Progenitor cell of endocrine pancreas (in vitro differentiated cells): ENCODE data around the gene ELAVL4. TPM values are rescaled to one million over a fixed set of nuclear protein-coding genes. Genes with fewer than 3 reads are reported as not detected.
"Not testable (repeated sequence)": the region's sequence is repeated elsewhere in the genome, so short reads cannot be mapped to it uniquely, and the experiment has no call there.

Source experiments
- DNase-seq: peaks from one replicate; pipeline ENCODE4 v3.0.0; 2021; ENCODE audit warnings: low spot score; ENCODE audit not compliant: unreplicated experiment
- H3K27ac Mint-ChIP-seq: 2 replicates; pipeline ENCODE4 v1.8.0; 2021; ENCODE audit warnings: mild to moderate bottlenecking, moderate library complexity, mixed read lengths
- H3K27me3 Mint-ChIP-seq: 2 replicates; pipeline ENCODE4 v1.8.0; 2021; ENCODE audit warnings: mixed read lengths
- H3K36me3 Mint-ChIP-seq: 2 replicates; pipeline ENCODE4 v1.8.0; 2022; ENCODE audit warnings: mixed read lengths; ENCODE audit not compliant: insufficient read depth
- H3K4me1 Mint-ChIP-seq: 2 replicates; pipeline ENCODE4 v1.8.0; 2021; ENCODE audit warnings: low read depth, mixed read lengths
- H3K4me3 Mint-ChIP-seq: 2 replicates; pipeline ENCODE4 v1.8.0; 2021; ENCODE audit warnings: low read depth, mild to moderate bottlenecking, moderate library complexity, mixed read lengths
- H3K9me3 Mint-ChIP-seq: 2 replicates; pipeline ENCODE4 v1.8.0; 2021; ENCODE audit warnings: low read depth, mixed read lengths
- total RNA-seq: library from RNA; stranded (reverse); gene quantifications from 2 replicates; pipeline ENCODE4 v1.2.1, GENCODE V29; 2021
- TF ChIP-seq, protein P1 (sequence below): fragments of 200-600 bp; sonication (generic); IDR thresholded peaks from one replicate; pipeline ENCODE4 v1.5.0; 2021; ENCODE audit warnings: antibody characterized with exemption, mild to moderate bottlenecking; ENCODE audit not compliant: unreplicated experiment

Gene ELAVL4
- total RNA-seq, 1 donor from 2014 or later = 3.6 TPM

DNA sequence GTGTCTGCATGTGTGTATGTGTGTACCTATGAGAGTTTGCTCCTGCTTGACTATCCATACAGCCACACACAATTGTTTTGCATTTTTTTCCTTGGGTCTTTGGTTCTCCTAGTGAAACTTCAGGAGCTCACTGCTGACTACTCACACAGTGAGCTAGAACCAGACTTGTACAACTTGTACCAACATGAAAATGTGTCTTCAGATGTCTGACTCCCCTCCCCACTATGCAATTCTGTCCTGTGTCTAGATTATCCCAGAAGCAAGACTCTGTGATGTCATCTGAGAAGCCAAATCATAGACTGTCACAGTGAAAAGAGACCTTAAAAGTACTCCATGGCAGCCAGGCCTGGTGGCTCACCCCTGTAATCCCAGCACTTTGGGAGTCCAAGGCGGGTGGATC lies 49.7 kb downstream of the ELAVL4 start:
- H3K27me3 Mint-ChIP-seq = peaks cover 6% of the 10 kb centered on the region
- no peak overlapping the region for H3K27ac Mint-ChIP-seq
- H3K36me3 Mint-ChIP-seq = no peaks in the 10 kb centered on the region
- H3K4me3 Mint-ChIP-seq = no peak overlapping the region
- TF ChIP-seq, protein P1, sequence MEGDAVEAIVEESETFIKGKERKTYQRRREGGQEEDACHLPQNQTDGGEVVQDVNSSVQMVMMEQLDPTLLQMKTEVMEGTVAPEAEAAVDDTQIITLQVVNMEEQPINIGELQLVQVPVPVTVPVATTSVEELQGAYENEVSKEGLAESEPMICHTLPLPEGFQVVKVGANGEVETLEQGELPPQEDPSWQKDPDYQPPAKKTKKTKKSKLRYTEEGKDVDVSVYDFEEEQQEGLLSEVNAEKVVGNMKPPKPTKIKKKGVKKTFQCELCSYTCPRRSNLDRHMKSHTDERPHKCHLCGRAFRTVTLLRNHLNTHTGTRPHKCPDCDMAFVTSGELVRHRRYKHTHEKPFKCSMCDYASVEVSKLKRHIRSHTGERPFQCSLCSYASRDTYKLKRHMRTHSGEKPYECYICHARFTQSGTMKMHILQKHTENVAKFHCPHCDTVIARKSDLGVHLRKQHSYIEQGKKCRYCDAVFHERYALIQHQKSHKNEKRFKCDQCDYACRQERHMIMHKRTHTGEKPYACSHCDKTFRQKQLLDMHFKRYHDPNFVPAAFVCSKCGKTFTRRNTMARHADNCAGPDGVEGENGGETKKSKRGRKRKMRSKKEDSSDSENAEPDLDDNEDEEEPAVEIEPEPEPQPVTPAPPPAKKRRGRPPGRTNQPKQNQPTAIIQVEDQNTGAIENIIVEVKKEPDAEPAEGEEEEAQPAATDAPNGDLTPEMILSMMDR = no peak
- H3K9me3 Mint-ChIP-seq = no peaks in the 10 kb centered on the region
- no peak for DNase-seq
- peaks cover 11% of the 10 kb centered on the region for H3K4me1 Mint-ChIP-seq

DNA sequence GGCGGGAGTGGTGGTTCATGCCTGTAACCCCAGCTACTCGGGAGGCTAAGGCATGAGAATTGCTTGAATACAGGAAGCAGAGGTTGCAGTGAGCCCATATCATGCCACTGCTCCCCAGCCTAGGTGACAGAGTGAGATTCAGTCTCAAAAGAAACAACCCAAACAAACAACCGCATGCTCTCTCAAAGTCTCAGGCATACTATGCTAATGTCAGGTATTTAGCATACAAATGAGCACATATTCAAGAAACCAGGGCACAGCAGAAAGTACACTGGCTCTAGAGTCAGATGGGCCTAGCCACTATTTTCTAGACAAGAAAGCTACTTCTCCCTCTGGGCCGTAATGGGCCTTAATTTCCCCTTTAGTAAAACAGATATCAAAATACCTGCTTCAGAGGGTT lies 55.0 kb downstream of the ELAVL4 start:
- TF ChIP-seq, protein P1 = no peak
- no peak overlapping the region for H3K4me3 Mint-ChIP-seq
- peaks cover 6% of the 10 kb centered on the region for H3K27me3 Mint-ChIP-seq
- H3K9me3 Mint-ChIP-seq = no peaks in the 10 kb centered on the region
- no peaks in the 10 kb centered on the region for H3K36me3 Mint-ChIP-seq
- DNase-seq = no peak
- no peak overlapping the region for H3K27ac Mint-ChIP-seq
- H3K4me1 Mint-ChIP-seq = peaks cover 5% of the 10 kb centered on the region

DNA sequence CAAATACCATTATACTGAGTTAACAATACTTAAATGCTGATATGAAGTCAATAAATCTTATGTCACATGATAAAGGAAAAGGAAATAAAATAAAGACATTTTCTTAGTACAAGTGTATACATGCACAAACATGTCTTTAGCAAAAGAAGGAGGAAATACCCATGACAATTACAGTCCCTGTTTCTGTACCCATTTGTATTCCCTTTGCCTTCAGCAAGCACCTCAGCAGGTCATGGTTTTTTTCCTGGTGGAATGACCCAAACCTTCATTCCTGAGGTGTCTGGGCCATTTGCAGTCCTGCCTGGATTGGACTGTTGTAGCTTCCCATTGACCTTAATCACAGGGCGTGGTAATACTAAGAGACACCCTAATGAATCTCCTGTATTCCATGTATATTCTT lies 57.6 kb downstream of the ELAVL4 start:
- H3K9me3 Mint-ChIP-seq, H3K27me3 Mint-ChIP-seq, H3K36me3 Mint-ChIP-seq, DNase-seq, H3K27ac Mint-ChIP-seq, H3K4me3 Mint-ChIP-seq, H3K4me1 Mint-ChIP-seq: not testable (repeated sequence)

DNA sequence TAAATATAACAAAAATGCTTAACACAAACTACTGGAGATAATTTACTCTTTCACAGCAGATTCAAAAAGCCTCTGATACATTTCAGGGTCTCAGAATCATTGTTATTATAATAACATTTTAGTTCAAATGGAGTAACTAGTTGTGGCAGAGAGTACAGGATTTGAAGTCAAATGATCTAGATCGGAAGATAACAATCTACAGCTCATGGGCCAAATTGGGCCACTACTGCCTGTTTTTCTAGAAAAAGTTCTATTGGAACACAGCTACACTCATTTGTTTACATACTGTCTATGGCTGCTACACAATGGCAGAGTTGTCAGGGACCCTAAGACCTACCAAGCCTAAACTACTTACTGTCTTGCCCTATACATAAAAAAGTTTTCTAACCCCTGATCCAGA lies 63.6 kb downstream of the ELAVL4 start:
- no peak for DNase-seq
- TF ChIP-seq, protein P1 = no peak
- Mint-ChIP-seq H3K27me3 (no peaks in the 10 kb centered on the region), H3K27ac (no peak overlapping the region), H3K36me3 (no peaks in the 10 kb centered on the region), H3K4me1 (peaks cover 18% of the 10 kb centered on the region), H3K9me3 (no peaks in the 10 kb centered on the region), H3K4me3 (no peak overlapping the region)

DNA sequence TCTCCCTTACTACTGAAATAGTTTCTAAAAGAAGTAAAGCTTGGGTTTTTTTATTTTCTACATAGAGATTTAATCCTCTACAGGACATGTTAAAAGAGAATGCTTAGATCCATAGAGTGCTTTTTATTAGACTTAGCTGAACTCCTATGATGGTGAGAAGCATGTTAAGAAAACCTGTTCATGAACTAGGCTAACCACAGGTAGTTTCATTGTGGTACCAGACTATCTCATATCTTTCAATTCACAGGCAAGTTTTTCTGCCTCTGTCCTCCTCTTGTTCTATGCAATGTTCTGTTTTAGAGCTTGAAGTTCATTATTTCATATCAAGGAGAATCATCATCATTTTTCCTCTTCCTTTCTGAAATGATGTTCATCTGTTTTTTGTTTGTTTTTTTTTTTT lies 65.4 kb downstream of the ELAVL4 start:
- Mint-ChIP-seq H3K36me3 (no peaks in the 10 kb centered on the region), H3K4me3 (no peak overlapping the region), H3K27ac (peak overlapping the region; percentile 25), H3K4me1 (peaks cover 22% of the 10 kb centered on the region), H3K27me3 (no peaks in the 10 kb centered on the region), H3K9me3 (no peaks in the 10 kb centered on the region)
- DNase-seq = no peak
- TF ChIP-seq, protein P1 = no peak

DNA sequence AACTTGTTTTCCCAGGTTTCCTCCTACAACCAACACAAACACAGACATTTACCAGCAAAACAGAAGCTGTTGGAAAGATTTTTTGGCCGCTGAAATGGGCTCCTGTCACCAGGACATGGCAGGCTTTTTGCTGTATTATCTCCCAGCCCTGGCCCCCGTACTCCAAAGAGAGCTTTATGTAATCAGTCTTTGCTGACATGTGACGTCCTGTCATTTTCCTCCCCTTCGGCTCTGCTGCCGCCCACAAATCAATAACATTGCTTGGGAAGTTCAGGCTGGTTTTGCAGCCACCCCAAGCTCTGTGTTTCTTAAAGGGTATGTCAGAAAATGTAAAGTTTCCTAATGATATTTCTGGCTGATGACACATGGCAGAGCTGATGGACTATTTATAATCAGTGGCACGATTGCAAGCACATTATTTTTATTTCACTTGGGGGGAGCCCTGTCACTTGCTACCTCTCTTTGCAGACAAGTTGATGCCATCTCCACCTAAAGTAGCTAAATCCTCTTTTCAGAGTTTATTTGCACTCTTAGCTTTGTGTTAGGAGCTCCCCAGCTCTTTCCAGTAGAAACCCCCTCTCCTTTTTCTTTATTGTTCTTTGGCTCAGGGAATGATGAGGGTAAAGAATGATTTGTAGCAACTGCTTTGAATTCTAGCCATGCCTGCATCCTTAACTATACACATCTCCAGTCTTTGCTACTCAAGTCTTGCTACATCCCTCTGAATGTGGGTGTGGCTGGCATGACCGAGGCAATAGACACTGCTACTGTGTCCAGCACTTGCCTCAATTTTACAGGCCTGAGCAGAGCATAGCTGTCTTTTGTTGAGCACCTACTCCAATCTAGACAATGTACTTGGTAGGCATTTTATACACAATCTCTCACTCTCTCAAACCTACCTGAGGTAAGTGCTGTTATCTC lies 67.3 kb downstream of the ELAVL4 start:
- Mint-ChIP-seq H3K27me3 (no peaks in the 10 kb centered on the region), H3K27ac (no peak overlapping the region), H3K36me3 (no peaks in the 10 kb centered on the region), H3K9me3 (no peaks in the 10 kb centered on the region), H3K4me3 (no peak overlapping the region), H3K4me1 (peaks cover 29% of the 10 kb centered on the region)
- TF ChIP-seq, protein P1 = no peak
- DNase-seq = no peak
